BE2C (cell line): ENCODE results near the gene AMZ1.

Experiments
- DNase-seq: peaks from one replicate; pipeline ENCODE4 v3.0.0-alpha.2; 2020
- H3K27me3 ChIP-seq: fragments of 250-450 bp; sonication (Bioruptor Pico); 2 replicates; pipeline ENCODE4 v1.5.1; 2020; ENCODE audit warnings: mild to moderate bottlenecking
- H3K36me3 ChIP-seq: fragments of 250-450 bp; sonication (Bioruptor Pico); 2 replicates; pipeline ENCODE4 v1.5.1; 2020; ENCODE audit warnings: mild to moderate bottlenecking
- H3K4me1 ChIP-seq: fragments of 250-450 bp; sonication (Bioruptor Pico); 2 replicates; pipeline ENCODE4 v1.5.1; 2020
- H3K4me3 ChIP-seq: 2 replicates; pipeline ENCODE4 v1.5.1; 2011; ENCODE audit warnings: low read depth, low read length
- H3K9me3 ChIP-seq: fragments of 250-450 bp; sonication (Bioruptor Pico); 2 replicates; pipeline ENCODE4 v1.5.1; 2020
- CTCF ChIP-seq: IDR thresholded peaks from 2 replicates; pipeline ENCODE4 v1.5.1; 2012; ENCODE audit warnings: mild to moderate bottlenecking, low read depth, low read length

AMZ1 gene

GRCh38 chr7:2655870-2656614 is 32.0 kb upstream of the AMZ1 start:
- no peak for DNase-seq
- Histone ChIP-seq H3K4me3 (no peak overlapping the region), H3K36me3 (peaks cover 25% of the 10 kb centered on the region), H3K27me3 (no peaks in the 10 kb centered on the region), H3K9me3 (no peaks in the 10 kb centered on the region), H3K4me1 (peaks cover 9% of the 10 kb centered on the region; the same call in 1 of the 2 replicates)
- TF ChIP-seq CTCF, result no peak

DNA sequence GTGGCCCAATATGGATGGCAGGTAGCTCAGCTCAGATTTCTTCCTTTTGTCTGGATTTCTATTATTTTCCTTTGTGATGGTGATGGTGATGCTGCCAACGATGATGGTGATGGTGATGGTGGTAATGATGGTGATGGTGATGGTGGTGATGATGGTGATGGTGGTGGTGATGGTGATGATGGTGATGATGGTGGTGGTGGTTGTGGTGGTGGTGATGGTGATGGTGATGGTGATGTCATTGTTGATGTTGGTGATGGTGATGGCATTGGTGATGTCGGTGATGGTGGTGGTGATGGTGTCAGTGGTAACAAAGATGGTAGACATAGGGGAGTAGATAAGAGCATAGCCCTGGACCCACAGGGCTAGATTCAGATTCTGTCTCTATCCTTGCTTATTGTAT is 30.8 kb upstream of the AMZ1 start:
- H3K27me3 ChIP-seq, result no peaks in the 10 kb centered on the region
- H3K9me3 ChIP-seq, result no peaks in the 10 kb centered on the region
- peaks cover 10% of the 10 kb centered on the region; the same call in 1 of the 2 replicates for H3K4me1 ChIP-seq
- no peak overlapping the region for H3K4me3 ChIP-seq
- TF ChIP-seq CTCF, result no peak
- no peak for DNase-seq
- peaks cover 23% of the 10 kb centered on the region for H3K36me3 ChIP-seq

- TF ChIP-seq CTCF, result no peak
- H3K4me1 ChIP-seq, result peaks cover 10% of the 10 kb centered on the region; the same call in 1 of the 2 replicates
- H3K9me3 ChIP-seq, result no peaks in the 10 kb centered on the region
- peaks cover 26% of the 10 kb centered on the region for H3K36me3 ChIP-seq
- no peaks in the 10 kb centered on the region for H3K27me3 ChIP-seq
- no peak for DNase-seq
- no peak overlapping the region for H3K4me3 ChIP-seq
These were observed 29.9 kb upstream of the AMZ1 start for GRCh38 chr7:2657920-2658671.

GRCh38 chr7:2658941-2659340 is 29.1 kb upstream of the AMZ1 start:
- H3K4me1 ChIP-seq, result peaks cover 10% of the 10 kb centered on the region; the same call in 1 of the 2 replicates
- H3K9me3 ChIP-seq, result no peaks in the 10 kb centered on the region
- no peak for TF ChIP-seq CTCF
- H3K4me3 ChIP-seq, result no peak overlapping the region
- no peaks in the 10 kb centered on the region for H3K27me3 ChIP-seq
- peaks cover 26% of the 10 kb centered on the region for H3K36me3 ChIP-seq
- no peak for DNase-seq

GRCh38 chr7:2659556-2660358 is 28.2 kb upstream of the AMZ1 start:
- no peaks in the 10 kb centered on the region for H3K27me3 ChIP-seq
- H3K4me1 ChIP-seq, result peaks cover 10% of the 10 kb centered on the region; the same call in 1 of the 2 replicates
- no peak overlapping the region for H3K4me3 ChIP-seq
- no peaks in the 10 kb centered on the region for H3K9me3 ChIP-seq
- peaks cover 26% of the 10 kb centered on the region for H3K36me3 ChIP-seq
- TF ChIP-seq CTCF, result no peak
- no peak for DNase-seq
